Endothelial cell of umbilical vein (primary cell): ENCODE measurements around the gene PIK3C2G. TPM values are rescaled to one million over a fixed set of nuclear protein-coding genes. Genes with fewer than 3 reads are reported as not detected.

Experiments
- BruUV-seq: library from RNA; stranded (reverse); fragments of 400-500 nt; replicated peaks from 2 replicates; lab custom pipeline; 2021; lab: Mats Ljungman, UMichigan
- CTCF ChIA-PET: fragments of 300-600, 350-600 bp; sonication (Branson Sonifier 250); formaldehyde crosslinking; loops from one replicate; lab custom pipeline; 2021; ENCODE audit warnings: antibody characterized with exemption, inconsistent platforms; lab: Charles Lee
- POLR2A ChIA-PET: fragments of 300-600, 350-600 bp; sonication (Branson Sonifier 250); formaldehyde crosslinking; loops from one replicate; lab custom pipeline; 2021; ENCODE audit warnings: antibody characterized with exemption, inconsistent platforms; lab: Charles Lee
- DNase-seq: peaks from one replicate; pipeline ENCODE4 v3.0.0-alpha.2; 2011; ENCODE audit warnings: low read depth, low spot score
- FAIRE-seq: peaks from 2 replicates; lab custom pipeline; 2011; peaks lifted over from hg19 to GRCh38; lab: Jason Lieb, UNC
- H2AFZ ChIP-seq: 2 replicates; pipeline ENCODE4 v1.6.0; 2012; ENCODE audit warnings: low read depth, low read length, control low read depth, inconsistent platforms
- H3K27ac ChIP-seq: 2 replicates; pipeline ENCODE4 v1.5.1; 2011; ENCODE audit warnings: low read depth, mild to moderate bottlenecking, control low read depth, low read length, moderate library complexity; ENCODE audit not compliant: insufficient read depth
- H3K27me3 ChIP-seq, 2 experiments: 2 replicates each; pipeline versions ENCODE4 v1.6.0 to v1.6.1; 2011; ENCODE audit warnings: low read length in 2 of 2, mixed read lengths in 1 of 2; ENCODE audit not compliant: control insufficient read depth in 2 of 2, insufficient read depth in 2 of 2
- H3K36me3 ChIP-seq, 2 experiments: 2 replicates in 1 of 2; 3 replicates in 1 of 2; pipeline ENCODE4 v1.5.1; 2011; ENCODE audit warnings: low read length in 2 of 2, mild to moderate bottlenecking in 1 of 2, moderate library complexity in 1 of 2; ENCODE audit not compliant: control insufficient read depth in 2 of 2, insufficient read depth in 2 of 2; ENCODE audit errors: extremely low read depth in 1 of 2
- H3K4me1 ChIP-seq: 3 replicates; pipeline ENCODE4 v1.5.1; 2011; ENCODE audit warnings: mild to moderate bottlenecking, low read length; ENCODE audit not compliant: control insufficient read depth, insufficient read depth; ENCODE audit errors: extremely low read depth
- H3K4me2 ChIP-seq: 2 replicates; pipeline ENCODE4 v1.6.1; 2011; ENCODE audit warnings: low read length, control low read depth, mixed read lengths; ENCODE audit not compliant: insufficient read depth
- H3K4me3 ChIP-seq, 3 experiments: fragments of 200-600 bp in 1 of 3; sonication (generic), shearing (Covaris generic) in 1 of 3; replicated peaks in 1 of 3; 2 replicates each; pipeline ENCODE4 v1.5.1; 2011 to 2016; ENCODE audit warnings: control low read depth in 3 of 3, low read length in 3 of 3, mild to moderate bottlenecking in 2 of 3, inconsistent platforms in 1 of 3, low read depth in 1 of 3, moderate library complexity in 1 of 3; ENCODE audit not compliant: insufficient read depth in 1 of 3
- H3K79me2 ChIP-seq: 2 replicates; pipeline ENCODE4 v1.6.0; 2012; ENCODE audit warnings: low read length, inconsistent platforms; ENCODE audit not compliant: control insufficient read depth, insufficient read depth
- H3K9ac ChIP-seq: replicated peaks from 2 replicates; pipeline ENCODE3; 2011; ENCODE audit warnings: low read length, control low read depth; ENCODE audit not compliant: insufficient read depth; ENCODE audit errors: extremely low read depth
- H3K9me1 ChIP-seq: replicated peaks from 3 replicates; pipeline ENCODE4 v1.6.0; 2011; ENCODE audit warnings: mild to moderate bottlenecking, low read length; ENCODE audit not compliant: control insufficient read depth, insufficient read depth; ENCODE audit errors: extremely low read depth
- H3K9me3 ChIP-seq: replicated peaks from 2 replicates; pipeline ENCODE4 v1.5.1; 2012; ENCODE audit warnings: low read length, inconsistent platforms; ENCODE audit not compliant: control insufficient read depth, insufficient read depth
- H4K20me1 ChIP-seq: replicated peaks from 2 replicates; pipeline ENCODE3; 2011; ENCODE audit warnings: mild to moderate bottlenecking, low read length; ENCODE audit not compliant: control insufficient read depth, insufficient read depth; ENCODE audit errors: extremely low read depth
- EZH2 ChIP-seq: IDR thresholded peaks from 2 replicates; pipeline ENCODE4 v1.6.1; 2012; ENCODE audit warnings: borderline replicate concordance, low read depth, mild to moderate bottlenecking, moderate library complexity, low read length, inconsistent platforms; ENCODE audit not compliant: severe bottlenecking
- FOS ChIP-seq: IDR thresholded peaks from 2 replicates; pipeline ENCODE4 v1.6.1; 2011; ENCODE audit warnings: mild to moderate bottlenecking, low read length, moderate library complexity, borderline replicate concordance; ENCODE audit not compliant: insufficient read depth
- GATA2 ChIP-seq: IDR thresholded peaks from 2 replicates; pipeline ENCODE4 v1.7.0; 2011; ENCODE audit warnings: low read depth, mild to moderate bottlenecking, moderate library complexity, mixed read lengths, low read length; ENCODE audit not compliant: insufficient read length, insufficient read depth
- JUN ChIP-seq: IDR thresholded peaks from 2 replicates; pipeline ENCODE4 v1.6.1; 2011; ENCODE audit warnings: borderline replicate concordance, low read depth; ENCODE audit not compliant: insufficient read length, insufficient read depth
- MYC ChIP-seq: IDR thresholded peaks from one replicate; pipeline ENCODE4 v1.6.1; 2011; ENCODE audit warnings: mild to moderate bottlenecking, low read depth, low read length
- POLR2A ChIP-seq: IDR thresholded peaks from 2 replicates; pipeline ENCODE4 v1.6.1; 2012; ENCODE audit warnings: low read depth, mild to moderate bottlenecking, control low read depth, low read length
- POLR2AphosphoS5 ChIP-seq: IDR thresholded peaks from 2 replicates; pipeline ENCODE4 v1.6.1; 2012; ENCODE audit warnings: low read depth, mild to moderate bottlenecking, control low read depth, low read length, moderate library complexity; ENCODE audit not compliant: insufficient read depth
- dilution Hi-C: fragments of 300-500 bp; cut with MboI; formaldehyde crosslinking; loops from one replicate; pipeline ENCODE4 v1.15.0; 2019; ENCODE audit warnings: low sequenced_read_pairs; ENCODE audit not compliant: extremely low pct_ligation_motif_present
- intact Hi-C: fragments of 100-400 bp; cut with micrococcal nuclease; formaldehyde crosslinking; loops from one replicate; pipeline ENCODE4 v1.10.0; 2022
- polyA plus RNA-seq, 4 experiments: library from polyadenylated mRNA; depleted of rRNA in 3 of 4; stranded (reverse) in 3 of 4; unstranded in 1 of 4; fragments of >200 nt; gene quantifications; 2 replicates each; pipeline versions ENCODE4 v1.2.1 to v1.2.3, GENCODE V29; 2011 to 2012; ENCODE audit warnings: missing spikeins in 1 of 4
- total RNA-seq: library from RNA; stranded (reverse); gene quantifications from 2 replicates; pipeline ENCODE4 v1.2.3, GENCODE V29; 2021
- TF ChIP-seq, protein P1 (sequence below): IDR thresholded peaks from 2 replicates; pipeline ENCODE4 v1.6.1; 2011; ENCODE audit not compliant: insufficient read depth, insufficient read length
- TF ChIP-seq, protein P2 (sequence below), 2 donors: IDR thresholded peaks; 1 replicate in 1 of 2; 2 replicates in 1 of 2; pipeline ENCODE4 v1.5.1; 2011; ENCODE audit warnings: low read length in 2 of 2, mild to moderate bottlenecking in 2 of 2, moderate library complexity in 2 of 2, control low read depth in 1 of 2, inconsistent platforms in 1 of 2, low read depth in 1 of 2; ENCODE audit not compliant: insufficient read depth in 1 of 2; ENCODE audit errors: extremely low read depth in 1 of 2

Gene PIK3C2G
- total and polyA plus RNA-seq, 2 donors (not counting 3 experiments of a cell fraction or from before 2014, with no cell fraction given), result not detected

DNA sequence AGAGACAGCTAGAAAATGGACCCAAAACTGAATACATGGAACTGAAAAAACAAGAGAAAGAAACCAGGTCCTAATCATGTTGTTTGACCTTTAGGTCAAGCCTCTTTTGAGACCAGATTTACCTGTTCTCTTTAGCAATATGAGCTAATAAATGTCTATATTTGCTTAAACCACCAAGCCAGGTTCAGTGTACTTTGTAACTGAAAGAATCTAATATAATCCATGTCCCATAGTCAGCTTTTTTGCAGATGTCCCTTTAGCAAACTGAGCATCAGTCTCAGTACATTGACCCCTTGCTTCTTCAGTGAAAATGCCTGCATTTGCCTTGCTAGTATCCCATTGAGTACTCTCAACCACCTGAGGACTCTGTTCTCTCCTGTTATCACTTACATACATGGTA, 414.8 kb downstream of the PIK3C2G start:
- no TSS peak for BruUV-seq
- Histone ChIP-seq H3K4me3 (no peak overlapping the region), H3K79me2 (no peaks in the 10 kb centered on the region), H3K9ac (no peak overlapping the region), H3K27me3 (no peaks in the 10 kb centered on the region), H3K4me1 (no peaks in the 10 kb centered on the region), H3K9me3 (no peaks in the 10 kb centered on the region), H3K4me2 (no peak overlapping the region), H3K9me1 (no peaks in the 10 kb centered on the region), H4K20me1 (no peaks in the 10 kb centered on the region), H3K36me3 (no peaks in the 10 kb centered on the region), H3K27ac (no peak overlapping the region), H2AFZ (no peak overlapping the region)
- TF ChIP-seq, protein P1, sequence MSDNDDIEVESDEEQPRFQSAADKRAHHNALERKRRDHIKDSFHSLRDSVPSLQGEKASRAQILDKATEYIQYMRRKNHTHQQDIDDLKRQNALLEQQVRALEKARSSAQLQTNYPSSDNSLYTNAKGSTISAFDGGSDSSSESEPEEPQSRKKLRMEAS, result no peak
- TF ChIP-seq EZH2 (no peak), GATA2 (no peak)
- dilution Hi-C loops, result no loop called here
- FAIRE-seq (no peak), DNase-seq (no peak)
- CTCF ChIA-PET, result no interaction called here
- POLR2A ChIA-PET, result no interaction called here
- intact Hi-C loops, result no loop called here

DNA sequence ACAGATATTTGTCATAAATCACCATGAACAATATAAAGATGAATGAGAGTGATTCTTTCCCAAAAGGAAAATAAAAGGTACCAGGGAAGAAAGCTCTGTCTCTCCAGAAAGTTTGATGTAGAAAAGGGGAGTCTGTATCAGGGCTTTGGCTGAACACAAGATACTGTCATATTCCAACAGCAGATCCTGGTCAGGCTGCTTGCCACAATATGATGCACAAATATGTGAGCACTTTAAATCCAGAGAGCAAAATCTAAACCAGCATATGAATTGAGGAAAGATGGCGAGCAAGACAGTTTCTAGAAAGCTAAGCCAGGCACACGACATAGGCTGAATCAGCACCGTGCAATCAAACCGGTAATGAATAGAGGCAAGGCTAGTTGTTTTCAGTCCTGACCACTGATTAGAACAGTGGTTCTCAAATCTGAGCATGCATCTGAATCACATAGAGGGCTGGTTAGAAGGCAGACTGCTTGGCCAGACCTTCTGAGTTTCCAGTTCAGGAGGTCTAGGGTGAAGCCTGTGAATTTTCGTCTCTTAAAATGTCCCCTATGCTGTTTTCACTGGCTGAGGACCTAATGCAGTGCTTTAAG, 415.8 kb downstream of the PIK3C2G start:
- dilution Hi-C loops (no loop called here), intact Hi-C loops (no loop called here)
- Histone ChIP-seq H4K20me1 (no peaks in the 10 kb centered on the region), H3K79me2 (no peaks in the 10 kb centered on the region), H3K4me3 (no peak overlapping the region), H3K27me3 (no peaks in the 10 kb centered on the region), H3K9ac (no peak overlapping the region), H3K9me3 (no peaks in the 10 kb centered on the region), H3K27ac (no peak overlapping the region), H3K4me2 (no peak overlapping the region), H3K9me1 (no peaks in the 10 kb centered on the region), H3K36me3 (no peaks in the 10 kb centered on the region), H2AFZ (no peak overlapping the region), H3K4me1 (no peaks in the 10 kb centered on the region)
- CTCF ChIA-PET, result no interaction called here
- POLR2A ChIA-PET, result no interaction called here
- TF ChIP-seq, protein P1, result no peak
- TF ChIP-seq JUN (no peak), EZH2 (no peak), POLR2A (no peak), POLR2AphosphoS5 (no peak), MYC (no peak), GATA2 (no peak), FOS (no peak)
- TF ChIP-seq, protein P2, sequence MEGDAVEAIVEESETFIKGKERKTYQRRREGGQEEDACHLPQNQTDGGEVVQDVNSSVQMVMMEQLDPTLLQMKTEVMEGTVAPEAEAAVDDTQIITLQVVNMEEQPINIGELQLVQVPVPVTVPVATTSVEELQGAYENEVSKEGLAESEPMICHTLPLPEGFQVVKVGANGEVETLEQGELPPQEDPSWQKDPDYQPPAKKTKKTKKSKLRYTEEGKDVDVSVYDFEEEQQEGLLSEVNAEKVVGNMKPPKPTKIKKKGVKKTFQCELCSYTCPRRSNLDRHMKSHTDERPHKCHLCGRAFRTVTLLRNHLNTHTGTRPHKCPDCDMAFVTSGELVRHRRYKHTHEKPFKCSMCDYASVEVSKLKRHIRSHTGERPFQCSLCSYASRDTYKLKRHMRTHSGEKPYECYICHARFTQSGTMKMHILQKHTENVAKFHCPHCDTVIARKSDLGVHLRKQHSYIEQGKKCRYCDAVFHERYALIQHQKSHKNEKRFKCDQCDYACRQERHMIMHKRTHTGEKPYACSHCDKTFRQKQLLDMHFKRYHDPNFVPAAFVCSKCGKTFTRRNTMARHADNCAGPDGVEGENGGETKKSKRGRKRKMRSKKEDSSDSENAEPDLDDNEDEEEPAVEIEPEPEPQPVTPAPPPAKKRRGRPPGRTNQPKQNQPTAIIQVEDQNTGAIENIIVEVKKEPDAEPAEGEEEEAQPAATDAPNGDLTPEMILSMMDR (IDR thresholded peaks at IDR 0.05; ENCODE audit: extremely low read depth in 1 of 2, insufficient read depth in 1 of 2, low read depth in 1 of 2, low read length in 2 of 2), result no peak
- DNase-seq (no peak), FAIRE-seq (no peak)
- no TSS peak for BruUV-seq
